ENCODE results near the gene EMILIN3. TPM values are rescaled to one million over a fixed set of nuclear protein-coding genes. Genes with fewer than 3 reads are reported as not detected.
A peak's percentile ranks its signal among the peaks of the same experiment; 100 is the strongest.

The EMILIN3 gene
- total RNA-seq, 2 experiments from 2014 or later = not detected

- peak overlapping the region; percentile 25 for H3K4me3 Mint-ChIP-seq
- H3K27me3 Mint-ChIP-seq = peaks cover 43% of the 10 kb centered on the region
- POLR2A ChIA-PET = no interaction called here
- ATAC-seq (ENCODE audit: low read depth) (no peak), DNase-seq (no peak)
- no peaks in the 10 kb centered on the region for H3K9me3 Mint-ChIP-seq
- H3K4me1 Mint-ChIP-seq = no peaks in the 10 kb centered on the region
- no peaks in the 10 kb centered on the region for H3K36me3 Mint-ChIP-seq
- H3K27ac Mint-ChIP-seq = no peak overlapping the region
Observed at GRCh38 chr20:41364967-41365765, 1.5 kb downstream of the EMILIN3 start.

GRCh38 chr20:41364236-41364855 is 2.3 kb downstream of the EMILIN3 start:
- no peaks in the 10 kb centered on the region for H3K9me3 Mint-ChIP-seq
- no peak overlapping the region for H3K4me3 Mint-ChIP-seq
- ATAC-seq (ENCODE audit: low read depth) (no peak), DNase-seq (no peak)
- H3K27me3 Mint-ChIP-seq = peaks cover 38% of the 10 kb centered on the region
- POLR2A ChIA-PET = no interaction called here
- H3K4me1 Mint-ChIP-seq = no peaks in the 10 kb centered on the region
- H3K27ac Mint-ChIP-seq = no peak overlapping the region
- H3K36me3 Mint-ChIP-seq = no peaks in the 10 kb centered on the region

- POLR2A ChIA-PET = no interaction called here
- Mint-ChIP-seq H3K9me3 (no peaks in the 10 kb centered on the region), H3K27me3 (peaks cover 31% of the 10 kb centered on the region)
Observed at GRCh38 chr20:41363601-41364000, 3.0 kb downstream of the EMILIN3 start.

GRCh38 chr20:41362748-41363140 is 3.9 kb downstream of the EMILIN3 start:
- no peaks in the 10 kb centered on the region for H3K36me3 Mint-ChIP-seq
- no peak for ATAC-seq (ENCODE audit: low read depth)
- no peak for DNase-seq
- no peaks in the 10 kb centered on the region for H3K4me1 Mint-ChIP-seq
- no peaks in the 10 kb centered on the region for H3K9me3 Mint-ChIP-seq
- no peak overlapping the region for H3K27ac Mint-ChIP-seq
- H3K27me3 Mint-ChIP-seq = peaks cover 22% of the 10 kb centered on the region
- H3K4me3 Mint-ChIP-seq = no peak overlapping the region
- POLR2A ChIA-PET = no interaction called here

More at GRCh38 chr20:41363601-41364000, 3.0 kb downstream of the EMILIN3 start:
- no peaks in the 10 kb centered on the region for H3K4me1 Mint-ChIP-seq
- H3K27ac Mint-ChIP-seq = no peak overlapping the region
- no peaks in the 10 kb centered on the region for H3K36me3 Mint-ChIP-seq
- H3K4me3 Mint-ChIP-seq = no peak overlapping the region
- no peak for DNase-seq
- ATAC-seq (ENCODE audit: low read depth) = no peak

- Mint-ChIP-seq H3K36me3 (no peaks in the 10 kb centered on the region), H3K4me3 (no peak overlapping the region), H3K4me1 (no peaks in the 10 kb centered on the region), H3K27ac (no peak overlapping the region), H3K27me3 (peaks cover 15% of the 10 kb centered on the region), H3K9me3 (no peaks in the 10 kb centered on the region)
- ATAC-seq (ENCODE audit: low read depth) (no peak), DNase-seq (no peak)
- POLR2A ChIA-PET = no interaction called here
Observed at GRCh38 chr20:41361757-41362747, 4.6 kb downstream of the EMILIN3 start.

- Mint-ChIP-seq H3K36me3 (no peaks in the 10 kb centered on the region), H3K4me1 (no peaks in the 10 kb centered on the region), H3K9me3 (no peaks in the 10 kb centered on the region), H3K4me3 (no peak overlapping the region), H3K27ac (no peak overlapping the region), H3K27me3 (peaks cover 13% of the 10 kb centered on the region)
- ATAC-seq (ENCODE audit: low read depth) (no peak), DNase-seq (no peak)
- POLR2A ChIA-PET = no interaction called here
Observed at GRCh38 chr20:41360831-41361756, 5.5 kb downstream of the EMILIN3 start.

GRCh38 chr20:41359541-41360011 is 7.0 kb downstream of the EMILIN3 start:
- H3K27ac Mint-ChIP-seq = peak overlapping the region; percentile 25
- no peak for ATAC-seq (ENCODE audit: low read depth)
- H3K4me1 Mint-ChIP-seq = no peaks in the 10 kb centered on the region
- DNase-seq = no peak
- peaks cover 2% of the 10 kb centered on the region for H3K27me3 Mint-ChIP-seq
- H3K4me3 Mint-ChIP-seq = no peak overlapping the region
- no peaks in the 10 kb centered on the region for H3K9me3 Mint-ChIP-seq
- POLR2A ChIA-PET = no interaction called here
- H3K36me3 Mint-ChIP-seq = no peaks in the 10 kb centered on the region

- no peaks in the 10 kb centered on the region for H3K27me3 Mint-ChIP-seq
- no peak for ATAC-seq (ENCODE audit: low read depth)
- H3K36me3 Mint-ChIP-seq = no peaks in the 10 kb centered on the region
- no peak overlapping the region for H3K4me3 Mint-ChIP-seq
- POLR2A ChIA-PET = no interaction called here
- H3K4me1 Mint-ChIP-seq = no peaks in the 10 kb centered on the region
- H3K9me3 Mint-ChIP-seq = no peaks in the 10 kb centered on the region
- DNase-seq = no peak
- H3K27ac Mint-ChIP-seq = no peak overlapping the region
Observed at GRCh38 chr20:41358717-41359116, 7.9 kb downstream of the EMILIN3 start.

- H3K9me3 Mint-ChIP-seq = no peaks in the 10 kb centered on the region
- H3K4me1 Mint-ChIP-seq = no peaks in the 10 kb centered on the region
- H3K4me3 Mint-ChIP-seq = no peak overlapping the region
- DNase-seq = no peak
- H3K27ac Mint-ChIP-seq = no peak overlapping the region
- no peaks in the 10 kb centered on the region for H3K36me3 Mint-ChIP-seq
- POLR2A ChIA-PET = interaction anchor here (0.5 kb wide), 1 partner anchor 10 kb away, joined by 3 read pairs; no protein-coding TSS in a partner anchor
- no peaks in the 10 kb centered on the region for H3K27me3 Mint-ChIP-seq
- ATAC-seq (ENCODE audit: low read depth) = no peak
Observed at GRCh38 chr20:41358230-41358629, 8.4 kb downstream of the EMILIN3 start.

GRCh38 chr20:41357424-41358163 is 9.0 kb downstream of the EMILIN3 start:
- Mint-ChIP-seq H3K4me1 (no peaks in the 10 kb centered on the region), H3K27ac (no peak overlapping the region), H3K9me3 (no peaks in the 10 kb centered on the region), H3K4me3 (no peak overlapping the region), H3K36me3 (no peaks in the 10 kb centered on the region), H3K27me3 (no peaks in the 10 kb centered on the region)
- DNase-seq (no peak), ATAC-seq (ENCODE audit: low read depth) (no peak)
- POLR2A ChIA-PET = interaction anchor here (0.5 kb wide), 1 partner anchor 10 kb away, joined by 3 read pairs; no protein-coding TSS in a partner anchor

GRCh38 chr20:41356951-41357350 is 9.7 kb downstream of the EMILIN3 start:
- Mint-ChIP-seq H3K4me1 (no peaks in the 10 kb centered on the region), H3K27ac (no peak overlapping the region), H3K27me3 (no peaks in the 10 kb centered on the region), H3K36me3 (no peaks in the 10 kb centered on the region), H3K4me3 (no peak overlapping the region), H3K9me3 (no peaks in the 10 kb centered on the region)
- no peak for ATAC-seq (ENCODE audit: low read depth)
- POLR2A ChIA-PET = no interaction called here
- DNase-seq = no peak

GRCh38 chr20:41355598-41356203 is 10.9 kb downstream of the EMILIN3 start:
- no peaks in the 10 kb centered on the region for H3K4me1 Mint-ChIP-seq
- H3K27me3 Mint-ChIP-seq = no peaks in the 10 kb centered on the region
- DNase-seq (no peak), ATAC-seq (ENCODE audit: low read depth) (no peak)
- POLR2A ChIA-PET = no interaction called here
- H3K27ac Mint-ChIP-seq = no peak overlapping the region
- no peak overlapping the region for H3K4me3 Mint-ChIP-seq
- no peaks in the 10 kb centered on the region for H3K36me3 Mint-ChIP-seq
- no peaks in the 10 kb centered on the region for H3K9me3 Mint-ChIP-seq
